Glutamatergic neuron (in vitro differentiated cells): Measurements from ENCODE around the gene FAM53A. TPM values are rescaled to one million over a fixed set of nuclear protein-coding genes. Genes with fewer than 3 reads are reported as not detected.

Source experiments
- DNase-seq: peaks from one replicate; pipeline ENCODE4 v3.0.0; 2022
- H3K27ac Mint-ChIP-seq: one replicate; pipeline ENCODE4 v1.8.0; 2020; ENCODE audit warnings: mild to moderate bottlenecking, mixed read lengths, inconsistent platforms; ENCODE audit not compliant: unreplicated experiment
- H3K27me3 Mint-ChIP-seq: one replicate; pipeline ENCODE4 v1.8.0; 2020; ENCODE audit warnings: mild to moderate bottlenecking, moderate library complexity, mixed read lengths, inconsistent platforms; ENCODE audit not compliant: unreplicated experiment
- H3K36me3 Mint-ChIP-seq: one replicate; pipeline ENCODE4 v1.8.0; 2020; ENCODE audit warnings: mild to moderate bottlenecking, mixed read lengths, inconsistent platforms; ENCODE audit not compliant: unreplicated experiment
- H3K4me1 Mint-ChIP-seq: one replicate; pipeline ENCODE4 v1.8.0; 2020; ENCODE audit warnings: mild to moderate bottlenecking, low read depth, mixed read lengths, inconsistent platforms; ENCODE audit not compliant: unreplicated experiment
- H3K4me3 Mint-ChIP-seq: one replicate; pipeline ENCODE4 v1.8.0; 2020; ENCODE audit warnings: mild to moderate bottlenecking, mixed read lengths, inconsistent platforms; ENCODE audit not compliant: unreplicated experiment
- H3K9me3 Mint-ChIP-seq: one replicate; pipeline ENCODE4 v1.8.0; 2020; ENCODE audit warnings: mild to moderate bottlenecking, moderate library complexity, mixed read lengths, inconsistent platforms; ENCODE audit not compliant: unreplicated experiment
- CTCF ChIP-seq: fragments of 200-600 bp; sonication (generic); IDR thresholded peaks from one replicate; pipeline ENCODE4 v1.5.0; 2021; ENCODE audit not compliant: partially characterized antibody, unreplicated experiment
- total RNA-seq: library from RNA; stranded (reverse); fragmentation: NEBNext Ultra II Directional; extraction: Animal tissue kit (Norgen Biotek cat#: 25700); gene quantifications from one replicate; pipeline ENCODE4 v1.2.1, GENCODE V29; 2021; ENCODE audit not compliant: unreplicated experiment

FAM53A gene
- total RNA-seq, 1 donor from 2014 or later = 1.1 TPM

DNA sequence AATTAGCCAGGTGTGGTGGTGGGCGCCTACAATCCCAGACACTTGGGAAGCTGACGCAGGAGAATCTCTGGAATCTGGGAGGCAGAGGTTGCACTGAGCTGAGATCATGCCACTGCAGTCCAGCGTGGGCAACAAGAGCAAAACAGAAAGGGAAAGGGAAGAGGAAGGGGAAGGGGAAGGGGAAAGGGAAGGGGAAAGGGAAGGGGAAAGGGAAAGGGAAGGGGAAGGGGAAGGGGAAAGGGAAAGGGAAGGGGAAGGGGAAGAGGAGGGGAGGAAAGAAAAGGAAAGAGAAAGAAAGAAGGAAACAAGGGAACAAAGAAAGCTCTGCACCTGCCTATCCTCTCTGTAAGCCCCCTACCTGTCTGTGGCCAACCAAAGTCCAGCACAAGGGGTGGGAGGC is 35.2 kb downstream of the FAM53A start:
- no peak for DNase-seq
- Mint-ChIP-seq H3K27ac (no peak overlapping the region), H3K4me1 (peaks cover 2% of the 10 kb centered on the region), H3K27me3 (peaks cover 6% of the 10 kb centered on the region), H3K4me3 (no peak overlapping the region), H3K36me3 (no peaks in the 10 kb centered on the region), H3K9me3 (peaks cover 5% of the 10 kb centered on the region)
- TF ChIP-seq CTCF = no peak

DNA sequence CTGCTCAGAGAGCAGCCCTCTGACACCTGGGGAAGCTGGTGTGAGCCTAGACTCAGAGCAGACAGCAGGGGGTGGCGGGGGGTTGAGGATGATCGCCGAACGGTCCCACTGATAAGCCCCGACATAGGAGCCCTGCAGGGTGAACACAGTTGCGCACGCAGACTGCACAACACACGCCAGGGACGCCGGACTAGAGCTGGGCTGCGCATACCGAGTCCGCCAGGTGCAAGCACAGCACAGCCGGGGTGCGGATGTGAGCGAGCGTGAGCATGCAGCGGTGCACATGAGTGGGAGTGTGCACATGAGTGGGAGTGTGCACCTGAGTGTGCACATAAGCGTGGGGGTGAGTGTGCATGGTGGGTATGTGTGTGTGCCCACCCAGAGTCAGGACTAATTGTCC is 36.7 kb downstream of the FAM53A start:
- peaks cover 5% of the 10 kb centered on the region for H3K9me3 Mint-ChIP-seq
- no peak for TF ChIP-seq CTCF
- peaks cover 2% of the 10 kb centered on the region for H3K4me1 Mint-ChIP-seq
- H3K27ac Mint-ChIP-seq = no peak overlapping the region
- no peaks in the 10 kb centered on the region for H3K36me3 Mint-ChIP-seq
- H3K27me3 Mint-ChIP-seq = peaks cover 6% of the 10 kb centered on the region
- H3K4me3 Mint-ChIP-seq = no peak overlapping the region
- DNase-seq = no peak

- H3K4me1 Mint-ChIP-seq = peaks cover 2% of the 10 kb centered on the region
- H3K4me3 Mint-ChIP-seq = no peak overlapping the region
- no peak for TF ChIP-seq CTCF
- peaks cover 5% of the 10 kb centered on the region for H3K9me3 Mint-ChIP-seq
- no peak for DNase-seq
- H3K27ac Mint-ChIP-seq = no peak overlapping the region
- peaks cover 6% of the 10 kb centered on the region for H3K27me3 Mint-ChIP-seq
- no peaks in the 10 kb centered on the region for H3K36me3 Mint-ChIP-seq
Observed at GRCh38 chr4:1646690-1647089, 37.4 kb downstream of the FAM53A start.

- TF ChIP-seq CTCF = no peak
- DNase-seq = no peak
- peaks cover 3% of the 10 kb centered on the region for H3K9me3 Mint-ChIP-seq
- H3K27me3 Mint-ChIP-seq = peaks cover 3% of the 10 kb centered on the region
- H3K4me3 Mint-ChIP-seq = no peak overlapping the region
- H3K36me3 Mint-ChIP-seq = no peaks in the 10 kb centered on the region
- peaks cover 2% of the 10 kb centered on the region for H3K4me1 Mint-ChIP-seq
- H3K27ac Mint-ChIP-seq = peak overlapping the region; percentile 22
Observed at GRCh38 chr4:1644891-1645657, 39.0 kb downstream of the FAM53A start.

DNA sequence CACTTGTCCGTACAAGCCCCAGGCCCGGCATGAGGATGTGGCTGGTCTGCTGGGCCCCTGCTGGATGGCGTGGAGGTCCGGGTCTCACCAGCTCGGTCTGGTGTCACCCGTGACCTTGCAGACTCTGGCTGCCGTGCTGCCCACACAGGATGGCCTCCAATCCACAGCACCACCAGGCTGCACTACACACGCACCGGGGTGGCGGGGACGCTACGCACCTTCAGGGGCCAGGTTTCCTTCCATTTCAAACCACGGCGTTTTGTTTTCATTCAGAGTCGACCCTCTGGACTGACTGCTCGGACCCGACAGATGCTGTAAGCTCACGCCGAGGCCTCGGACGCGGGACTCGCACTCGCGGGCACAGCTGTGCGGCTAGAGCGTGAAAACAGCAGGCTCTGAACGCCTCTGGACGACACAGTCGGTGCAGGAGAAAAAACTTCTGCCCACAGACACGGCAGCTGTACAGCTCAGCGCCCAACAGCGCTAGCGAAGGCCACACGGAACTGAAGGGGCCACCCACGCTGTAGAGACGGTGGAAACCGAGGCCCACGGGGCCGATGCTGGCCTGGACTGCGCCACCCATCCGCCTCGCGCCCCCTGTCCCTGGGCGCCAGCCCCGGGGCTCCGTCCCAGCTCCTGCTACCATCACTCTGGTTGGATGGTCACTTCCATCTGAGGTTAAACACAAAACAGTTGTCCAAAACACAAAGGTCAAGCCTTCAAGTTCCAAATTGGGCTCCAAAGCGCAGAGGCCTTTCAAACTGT is 40.0 kb downstream of the FAM53A start:
- H3K27me3 Mint-ChIP-seq = peaks cover 3% of the 10 kb centered on the region
- no peak for TF ChIP-seq CTCF
- H3K4me1 Mint-ChIP-seq = peaks cover 2% of the 10 kb centered on the region
- no peak for DNase-seq
- H3K9me3 Mint-ChIP-seq = peaks cover 3% of the 10 kb centered on the region
- no peak overlapping the region for H3K27ac Mint-ChIP-seq
- no peaks in the 10 kb centered on the region for H3K36me3 Mint-ChIP-seq
- H3K4me3 Mint-ChIP-seq = no peak overlapping the region
